GM23338 (cell line): ENCODE data around the gene ZNRF2. TPM values are rescaled to one million over a fixed set of nuclear protein-coding genes. Genes with fewer than 3 reads are reported as not detected.

Experiments used
- ATAC-seq: fragments of 200-7000 bp; cut with Tn5 transposase; 3 replicates; pipeline ENCODE4 v1.9.1; 2020
- DNase-seq: peaks from one replicate; pipeline ENCODE4 v3.0.0-alpha.2; 2015; ENCODE audit warnings: low spot score
- H2AFZ ChIP-seq: fragments of 200-600 bp; sonication (generic); 2 replicates; pipeline ENCODE4 v1.8.0; 2016; ENCODE audit warnings: antibody characterized with exemption, mild to moderate bottlenecking, moderate library complexity
- H3F3A ChIP-seq: fragments of 200-600 bp; sonication (generic); replicated peaks from 2 replicates; pipeline ENCODE4 v1.8.0; 2017; ENCODE audit warnings: antibody characterized with exemption, mixed run types, low read depth
- H3K27ac ChIP-seq: fragments of 200-600 bp; sonication (generic); 2 replicates; pipeline ENCODE4 v1.6.1; 2016; ENCODE audit warnings: low read depth
- H3K27me3 ChIP-seq: fragments of 200-600 bp; sonication (generic); 2 replicates; pipeline ENCODE4 v1.8.0; 2016; ENCODE audit warnings: mild to moderate bottlenecking, mixed run types, moderate library complexity; ENCODE audit not compliant: insufficient read depth
- H3K36me3 ChIP-seq: fragments of 200-600 bp; sonication (generic); 2 replicates; pipeline ENCODE4 v1.8.0; 2016; ENCODE audit warnings: mild to moderate bottlenecking; ENCODE audit not compliant: insufficient read depth
- H3K4me1 ChIP-seq: fragments of 200-600 bp; sonication (generic); 2 replicates; pipeline ENCODE4 v1.8.0; 2016; ENCODE audit warnings: mild to moderate bottlenecking, moderate library complexity; ENCODE audit not compliant: insufficient read depth
- H3K4me2 ChIP-seq: fragments of 200-600 bp; sonication (generic); 2 replicates; pipeline ENCODE4 v1.7.1; 2017; ENCODE audit warnings: mixed run types
- H3K4me3 ChIP-seq: fragments of 200-600 bp; sonication (generic); 2 replicates; pipeline ENCODE4 v1.6.1; 2016; ENCODE audit warnings: mixed run types
- H3K79me2 ChIP-seq: fragments of 200-600 bp; sonication (generic); replicated peaks from 2 replicates; pipeline ENCODE4 v1.8.0; 2017; ENCODE audit warnings: mild to moderate bottlenecking; ENCODE audit not compliant: insufficient read depth
- H3K9me2 ChIP-seq: fragments of 200-600 bp; sonication (generic); 2 replicates; pipeline ENCODE4 v1.8.0; 2017; ENCODE audit not compliant: insufficient read depth
- H4K20me1 ChIP-seq: fragments of 200-600 bp; sonication (generic); replicated peaks from 2 replicates; pipeline ENCODE4 v1.8.0; 2017; ENCODE audit warnings: mild to moderate bottlenecking; ENCODE audit not compliant: insufficient read depth
- H3K27ac Mint-ChIP-seq: 2 replicates; pipeline ENCODE4 v1.8.0; 2020; ENCODE audit warnings: inconsistent platforms, mild to moderate bottlenecking, moderate library complexity, mixed read lengths
- H3K27me3 Mint-ChIP-seq: 3 replicates; pipeline ENCODE4 v1.8.0; 2022; ENCODE audit warnings: low read depth, mild to moderate bottlenecking, moderate library complexity, mixed read lengths, inconsistent platforms; ENCODE audit not compliant: insufficient read depth, poor library complexity
- H3K36me3 Mint-ChIP-seq: 3 replicates; pipeline ENCODE4 v1.8.0; 2021; ENCODE audit warnings: low read depth, mild to moderate bottlenecking, inconsistent platforms, moderate library complexity, mixed read lengths
- H3K4me1 Mint-ChIP-seq: 3 replicates; pipeline ENCODE4 v1.8.0; 2020; ENCODE audit warnings: mild to moderate bottlenecking, inconsistent platforms, mixed read lengths
- H3K4me3 Mint-ChIP-seq: 3 replicates; pipeline ENCODE4 v1.8.0; 2021; ENCODE audit warnings: moderate library complexity, mild to moderate bottlenecking, inconsistent platforms, mixed read lengths
- H3K9me3 Mint-ChIP-seq: 3 replicates; pipeline ENCODE4 v1.8.0; 2020; ENCODE audit warnings: moderate library complexity, mild to moderate bottlenecking, inconsistent platforms, mixed read lengths
- CREB1 ChIP-seq: fragments of 250-450 bp; sonication (Bioruptor Pico); IDR thresholded peaks from 2 replicates; pipeline ENCODE4 v1.5.0; 2020; ENCODE audit warnings: low read depth, mild to moderate bottlenecking, moderate library complexity
- EZH2 ChIP-seq: fragments of 200-600 bp; sonication (generic); IDR thresholded peaks from one replicate; pipeline ENCODE4 v1.8.0; 2017; ENCODE audit warnings: antibody characterized with exemption, mild to moderate bottlenecking, low read depth; ENCODE audit not compliant: unreplicated experiment
- EZH2phosphoT487 ChIP-seq: fragments of 200-600 bp; sonication (generic); IDR thresholded peaks from one replicate; pipeline ENCODE4 v1.8.1; 2018; ENCODE audit warnings: antibody characterized with exemption; ENCODE audit not compliant: unreplicated experiment
- JUNB ChIP-seq: IDR thresholded peaks from one replicate; pipeline ENCODE4 v1.6.1; 2016; ENCODE audit warnings: antibody characterized with exemption; ENCODE audit not compliant: unreplicated experiment
- POLR2AphosphoS5 ChIP-seq: IDR thresholded peaks from 2 replicates; pipeline ENCODE4 v1.6.1; 2016; ENCODE audit warnings: antibody characterized with exemption, low read depth
- STAT1 ChIP-seq: IDR thresholded peaks from one replicate; pipeline ENCODE4 v1.6.1; 2016; ENCODE audit warnings: antibody characterized with exemption; ENCODE audit not compliant: unreplicated experiment
- ZNF114 ChIP-seq: fragments of 250-450 bp; sonication (Bioruptor Pico); IDR thresholded peaks from 2 replicates; pipeline ENCODE4 v1.5.0; 2020; ENCODE audit warnings: mild to moderate bottlenecking, moderate library complexity
- ZNF462 ChIP-seq: fragments of 250-450 bp; sonication (Bioruptor Pico); IDR thresholded peaks from 2 replicates; pipeline ENCODE4 v1.5.0; 2020; ENCODE audit warnings: mild to moderate bottlenecking, moderate library complexity
- polyA plus RNA-seq: library from polyadenylated mRNA; unstranded; fragments of >200 nt; fragmentation: Nextera tagmentation; extraction: Ambion mirVana; gene quantifications from 2 replicates; pipeline ENCODE4 v1.2.1, GENCODE V29; 2016
- total RNA-seq: library from RNA; depleted of rRNA; stranded (reverse); fragments of >200 nt; shearing (Covaris generic); gene quantifications from 2 replicates; pipeline ENCODE4 v1.2.3, GENCODE V29; 2014

The ZNRF2 gene
- total and polyA plus RNA-seq, 2 experiments from 2014 or later = 6.0 to 34.7 TPM

GRCh38 chr7:30395676-30396075, 111.3 kb downstream of the ZNRF2 start:
- ATAC-seq (no peak; the same call in 2 of the 3 replicates), DNase-seq (no peak)
- H3K9me2 ChIP-seq = no peaks in the 10 kb centered on the region
- Mint-ChIP-seq H3K4me1 (peaks cover 22% of the 10 kb centered on the region), H3K4me3 (no peak overlapping the region), H3K9me3 (no peaks in the 10 kb centered on the region), H3K27ac (peak overlapping the region; percentile 21; the same call in 1 of the 2 replicates), H3K36me3 (no peaks in the 10 kb centered on the region), H3K27me3 (no peaks in the 10 kb centered on the region)
- no peaks in the 10 kb centered on the region for H4K20me1 ChIP-seq
- no peaks in the 10 kb centered on the region for H3K79me2 ChIP-seq
- no peak for TF ChIP-seq ZNF114
- TF ChIP-seq POLR2AphosphoS5 = no peak
- no peak for TF ChIP-seq EZH2
- TF ChIP-seq ZNF462 = 0 out of 2 replicates have a peak, but pooled peaks have one; percentile 20
- no peak for TF ChIP-seq CREB1 (CRISPR knock-in tag)
- no peak for TF ChIP-seq STAT1
- TF ChIP-seq JUNB = no peak
- TF ChIP-seq EZH2phosphoT487 = no peak
- no peak overlapping the region for H2AFZ ChIP-seq
- H3F3A ChIP-seq = no peaks in the 10 kb centered on the region
- peaks cover 24% of the 10 kb centered on the region for H3K4me1 ChIP-seq
- no peak overlapping the region; the same call in 1 of the 2 replicates for H3K4me2 ChIP-seq
- H3K27me3 ChIP-seq = no peaks in the 10 kb centered on the region
- no peaks in the 10 kb centered on the region for H3K36me3 ChIP-seq
- peak overlapping the region; percentile 32; the same call in 1 of the 2 replicates for H3K27ac ChIP-seq
- no peak overlapping the region for H3K4me3 ChIP-seq
